GM12878 (cell line): Measurements from ENCODE around the gene POLRMT. TPM values are rescaled to one million over a fixed set of nuclear protein-coding genes. Genes with fewer than 3 reads are reported as not detected.

Experiments
- ATAC-seq: fragments of 200-7000 bp; cut with Tn5 transposase; 3 replicates; pipeline ENCODE4 v1.9.1; 2020; ENCODE audit warnings: mild to moderate bottlenecking, moderate library complexity
- BruUV-seq: library from RNA; stranded (reverse); fragments of 400-500 nt; replicated peaks from 2 replicates; lab custom pipeline; 2021; lab: Mats Ljungman, UMichigan
- CTCF ChIA-PET: fragments of 300-600 bp; sonication (Branson Sonifier 250); formaldehyde crosslinking; extraction: SDS; loops from one replicate; lab custom pipeline; 2021; ENCODE audit warnings: inconsistent platforms; lab: Yijun Ruan, JAX
- POLR2A ChIA-PET: fragments of 350-600 bp; formaldehyde crosslinking; extraction: SDS; loops from one replicate; lab custom pipeline; 2021; ENCODE audit warnings: inconsistent platforms; lab: Charles Lee
- RAD21 ChIA-PET: fragments of 300-600 bp; sonication (Branson Sonifier 250); formaldehyde crosslinking; loops from one replicate; lab custom pipeline; 2023; ENCODE audit warnings: antibody characterized with exemption; ENCODE audit not compliant: unreplicated experiment; lab: Charles Lee
- SMC1A ChIA-PET: fragments of 300-600 bp; sonication (Branson Sonifier 250); formaldehyde crosslinking; loops from one replicate; lab custom pipeline; 2023; ENCODE audit not compliant: unreplicated experiment, uncharacterized antibody; lab: Charles Lee
- DNase-seq: peaks from one replicate; pipeline ENCODE4 v3.0.0-alpha.2; 2011; ENCODE audit warnings: low read depth, low spot score
- FAIRE-seq: peaks from 3 replicates; lab custom pipeline; 2011; peaks lifted over from hg19 to GRCh38; lab: Jason Lieb, UNC
- H2AFZ ChIP-seq: 2 replicates; pipeline ENCODE4 v1.6.0; 2011; ENCODE audit warnings: low read depth, low read length, control low read depth; ENCODE audit not compliant: control insufficient read depth
- H3K27ac ChIP-seq: 2 replicates; pipeline ENCODE4 v1.5.1; 2011; ENCODE audit warnings: control low read depth; ENCODE audit not compliant: control insufficient read depth, insufficient read depth
- H3K27me3 ChIP-seq, 2 experiments: replicated peaks in 1 of 2; 2 replicates each; pipeline versions ENCODE4 v1.6.0 to v1.6.1; 2011; ENCODE audit warnings: low read length in 1 of 2; ENCODE audit not compliant: control insufficient read depth in 2 of 2, insufficient read depth in 2 of 2
- H3K36me3 ChIP-seq, 2 experiments: 2 replicates each; pipeline ENCODE4 v1.5.1; 2011; ENCODE audit warnings: low read length in 1 of 2; ENCODE audit not compliant: control insufficient read depth in 2 of 2, insufficient read depth in 2 of 2
- H3K4me1 ChIP-seq: 2 replicates; pipeline ENCODE4 v1.6.1; 2011; ENCODE audit warnings: mild to moderate bottlenecking, low read length, moderate library complexity, mixed read lengths; ENCODE audit not compliant: control insufficient read depth, insufficient read depth
- H3K4me2 ChIP-seq: 2 replicates; pipeline ENCODE4 v1.6.0; 2011; ENCODE audit warnings: control low read depth; ENCODE audit not compliant: control insufficient read depth, insufficient read depth
- H3K4me3 ChIP-seq: fragments of 200-600 bp; sonication (generic); 2 replicates; pipeline ENCODE4 v1.5.1; 2016
- H3K79me2 ChIP-seq: 2 replicates; pipeline ENCODE4 v1.6.0; 2011; ENCODE audit warnings: low read length; ENCODE audit not compliant: control insufficient read depth, insufficient read depth
- H3K9ac ChIP-seq: 2 replicates; pipeline ENCODE4 v1.8.0; 2011; ENCODE audit warnings: low read length, control low read depth, mixed read lengths; ENCODE audit not compliant: control insufficient read depth, insufficient read depth
- H3K9me3 ChIP-seq: replicated peaks from 3 replicates; pipeline ENCODE4 v1.5.1; 2011; ENCODE audit warnings: mild to moderate bottlenecking, low read length; ENCODE audit not compliant: control insufficient read depth, insufficient read depth
- H4K20me1 ChIP-seq: 2 replicates; pipeline ENCODE4 v1.6.0; 2011; ENCODE audit not compliant: control insufficient read depth, insufficient read depth
- E2F8 ChIP-seq: fragments of 450-650 bp; IDR thresholded peaks from 2 replicates; pipeline ENCODE4 v1.6.1; 2018; ENCODE audit warnings: mild to moderate bottlenecking, low read depth, moderate library complexity; ENCODE audit not compliant: partially characterized antibody
- EP300 ChIP-seq, 2 experiments: fragments of 150-350 bp in 1 of 2; IDR thresholded peaks; 2 replicates each; pipeline ENCODE4 v1.6.1; 2011 to 2012; ENCODE audit warnings: low read depth in 2 of 2, low read length in 2 of 2, borderline replicate concordance in 1 of 2, improper control_type of control experiment in 1 of 2, inconsistent platforms in 1 of 2; ENCODE audit not compliant: control insufficient read depth in 1 of 2
- GABPA ChIP-seq: IDR thresholded peaks from 2 replicates; pipeline ENCODE4 v1.6.1; 2014; ENCODE audit warnings: antibody characterized with exemption, low read depth, mild to moderate bottlenecking, inconsistent platforms
- PAX5 ChIP-seq: IDR thresholded peaks from 2 replicates; pipeline ENCODE4 v1.6.1; 2011; ENCODE audit warnings: low read depth, low read length, borderline replicate concordance
- SP1 ChIP-seq: IDR thresholded peaks from one replicate; pipeline ENCODE4 v1.6.1; 2011; ENCODE audit warnings: low read depth, low read length
- SREBF1 ChIP-seq: IDR thresholded peaks from 2 replicates; pipeline ENCODE4 v1.6.1; 2012; ENCODE audit warnings: mild to moderate bottlenecking, low read length
- WGBS: methylation state at CpG from one replicate; pipeline ENCODE4 v1.1.6; 2016; ENCODE audit warnings: low lambda C conversion rate; ENCODE audit not compliant: insufficient replicate concordance, insufficient coverage; ENCODE audit errors: missing lambda C conversion rate; 5-methylcytosine and 5-hydroxymethylcytosine counted together
- in situ Hi-C: fragments of 300-500 bp; cut with MboI; formaldehyde crosslinking; loops from 9 replicates; pipeline ENCODE4 v1.14.3; 2018; ENCODE audit warnings: mixed read lengths
- intact Hi-C: fragments of 100-400 bp; cut with micrococcal nuclease; formaldehyde crosslinking; loops from one replicate; pipeline ENCODE4 v1.14.2; 2022; ENCODE audit not compliant: unreplicated experiment
- polyA plus RNA-seq, 11 experiments: library from polyadenylated mRNA; depleted of rRNA in 4 of 11; unstranded in 6 of 11; stranded (reverse) in 5 of 11; fragments of >200 nt; fragmentation: Nextera tagmentation in 4 of 11; fragmentation: Illumina TruSeq in 1 of 11; extraction: Ambion mirVana in 4 of 11; extraction: Trizol in 1 of 11; gene quantifications; 1 replicate in 1 of 11; 2 replicates in 10 of 11; pipeline versions ENCODE4 v1.2.1 to v1.2.3, GENCODE V29; 2011 to 2016; ENCODE audit warnings: inconsistent platforms in 2 of 11, missing spikeins in 2 of 11, low read depth in 1 of 11
- total RNA-seq, 4 experiments: library from RNA; depleted of rRNA in 3 of 4; stranded (reverse); fragments of >200 nt in 3 of 4; fragmentation: Illumina TruSeq in 1 of 4; extraction: Trizol in 1 of 4; gene quantifications; 2 replicates each; pipeline versions ENCODE4 v1.2.1 to v1.2.3, GENCODE V29; 2013 to 2021

The POLRMT gene
- total and polyA plus RNA-seq, 10 of the 15 experiments (the other 5 are each of a cell fraction or from before 2014, with no cell fraction given): 9.9 to 57.6 (median 34.6) TPM

- peaks cover 0 to 4% of the 10 kb centered on the region in 2 experiments; a peak in 3 of 4 replicates for H3K36me3 ChIP-seq
- RAD21 ChIA-PET: interaction anchor here (0.6 kb wide), 1 partner anchor 38 kb away, joined by 3 read pairs; no protein-coding TSS in a partner anchor
- TSS peak; percentile 33 for BruUV-seq
Observed at GRCh38 chr19:625257-625656, 8.1 kb downstream of the POLRMT start.

More at GRCh38 chr19:625257-625656, 8.1 kb downstream of the POLRMT start:
- WGBS: 85% methylated on average over 5 of the region's 5 CpGs
- CTCF ChIA-PET: interaction anchor here (1.5 kb wide), 1 partner anchor 38 kb away, joined by 3 read pairs; the partner anchor contains the start of gene RNF126
- SMC1A ChIA-PET: no interaction called here
- no peak overlapping the region for H2AFZ ChIP-seq
- no peaks in the 10 kb centered on the region for H3K79me2 ChIP-seq
- TF ChIP-seq EP300 (IDR thresholded peaks at IDR 0.05; ENCODE audit: borderline replicate concordance in 1 of 2, control insufficient read depth in 1 of 2, low read depth in 2 of 2, low read length in 2 of 2) (no peak), SP1 (no peak), SREBF1 (no peak), E2F8 (no peak), GABPA (no peak), PAX5 (no peak)
- FAIRE-seq: no peak
- no peaks in the 10 kb centered on the region; the same call in 2 of the 3 replicates for H3K9me3 ChIP-seq
- H3K27me3 ChIP-seq: no peaks in the 10 kb centered on the region
- intact Hi-C loops: no loop called here
- no peak for ATAC-seq
- H3K4me3 ChIP-seq: no peak overlapping the region
- no peak overlapping the region for H3K9ac ChIP-seq
- H3K27ac ChIP-seq: no peak overlapping the region
- H3K4me2 ChIP-seq: no peak overlapping the region
- in situ Hi-C loops: no loop called here
- POLR2A ChIA-PET: no interaction called here
- no peak for DNase-seq
- no peaks in the 10 kb centered on the region for H4K20me1 ChIP-seq
- no peaks in the 10 kb centered on the region for H3K4me1 ChIP-seq
